PC-9 (cell line): Measurements from ENCODE around the gene TXNL4A. TPM values are rescaled to one million over a fixed set of nuclear protein-coding genes. Genes with fewer than 3 reads are reported as not detected.

Source experiments
- BruUV-seq: library from RNA; stranded (reverse); fragments of 400-500 nt; replicated peaks from 2 replicates; lab custom pipeline; 2021; lab: Mats Ljungman, UMichigan
- CTCF ChIA-PET: fragments of 300-600 bp; sonication (Branson Sonifier 250); formaldehyde crosslinking; loops from one replicate; lab custom pipeline; 2022; ENCODE audit warnings: antibody characterized with exemption; lab: Charles Lee
- POLR2A ChIA-PET: fragments of 300-600 bp; sonication (Branson Sonifier 250); formaldehyde crosslinking; loops from one replicate; lab custom pipeline; 2022; ENCODE audit warnings: antibody characterized with exemption; ENCODE audit not compliant: unreplicated experiment; lab: Charles Lee
- DNase-seq, 2 experiments: peaks; one replicate each; pipeline versions ENCODE4 v3.0.0 to v3.0.0-alpha.2; 2015 to 2022; ENCODE audit warnings: mixed read lengths in 1 of 2
- H2AFZ ChIP-seq: fragments of 200-600 bp; sonication (generic); 2 replicates; pipeline ENCODE4 v1.8.1; 2017; ENCODE audit warnings: antibody characterized with exemption
- H3F3A ChIP-seq: fragments of 200-600 bp; sonication (generic); 2 replicates; pipeline ENCODE4 v1.8.1; 2017; ENCODE audit warnings: antibody characterized with exemption, mild to moderate bottlenecking, low read depth; ENCODE audit not compliant: insufficient read depth
- H3K27ac ChIP-seq: fragments of 200-600 bp; sonication (generic); 2 replicates; pipeline ENCODE4 v1.6.1; 2016; ENCODE audit warnings: mixed run types
- H3K27me3 ChIP-seq: fragments of 200-600 bp; sonication (generic); 2 replicates; pipeline ENCODE4 v1.6.1; 2016; ENCODE audit warnings: low read depth, mixed run types; ENCODE audit not compliant: insufficient read depth
- H3K36me3 ChIP-seq: fragments of 200-600 bp; sonication (generic); 2 replicates; pipeline ENCODE4 v1.6.1; 2016; ENCODE audit warnings: low read depth, mixed run types
- H3K4me1 ChIP-seq: fragments of 200-600 bp; sonication (generic); replicated peaks from 2 replicates; pipeline ENCODE4 v1.6.1; 2016; ENCODE audit warnings: mixed run types; ENCODE audit not compliant: insufficient read depth
- H3K4me2 ChIP-seq: fragments of 200-600 bp; sonication (generic); 2 replicates; pipeline ENCODE4 v1.6.1; 2017; ENCODE audit warnings: mixed run types
- H3K4me3 ChIP-seq: fragments of 200-600 bp; sonication (generic); 2 replicates; pipeline ENCODE4 v1.6.1; 2016; ENCODE audit warnings: mixed run types
- H3K79me2 ChIP-seq: fragments of 200-600 bp; sonication (generic); 2 replicates; pipeline ENCODE4 v1.6.1; 2017; ENCODE audit warnings: low read depth, mixed run types
- H3K9me2 ChIP-seq: fragments of 200-600 bp; sonication (generic); 2 replicates; pipeline ENCODE4 v1.8.1; 2017; ENCODE audit warnings: mild to moderate bottlenecking; ENCODE audit not compliant: insufficient read depth
- H3K9me3 ChIP-seq: fragments of 200-600 bp; sonication (generic); 2 replicates; pipeline ENCODE4 v1.8.1; 2016; ENCODE audit warnings: low read depth; ENCODE audit not compliant: insufficient read depth
- H4K20me1 ChIP-seq: fragments of 200-600 bp; sonication (generic); 2 replicates; pipeline ENCODE4 v1.8.1; 2017; ENCODE audit not compliant: insufficient read depth
- EZH2 ChIP-seq: fragments of 200-600 bp; sonication (generic); IDR thresholded peaks from 2 replicates; pipeline ENCODE4 v1.8.0; 2017; ENCODE audit warnings: antibody characterized with exemption, low read depth
- intact Hi-C: fragments of 100-400 bp; cut with micrococcal nuclease; formaldehyde crosslinking; loops from one replicate; pipeline ENCODE4 v1.10.0; 2022; ENCODE audit not compliant: unreplicated experiment
- total RNA-seq: library from RNA; stranded (reverse); gene quantifications from 2 replicates; pipeline ENCODE4 v1.2.3, GENCODE V29; 2021
- TF ChIP-seq, protein P1 (sequence below): fragments of 200-600 bp; sonication (generic); conservative IDR thresholded peaks from 2 replicates; pipeline ENCODE4 v1.6.1; 2017; ENCODE audit warnings: mixed run types, antibody characterized with exemption, mild to moderate bottlenecking, moderate library complexity

The TXNL4A gene
- total RNA-seq, 1 experiment from 2014 or later, result 106 TPM

DNA sequence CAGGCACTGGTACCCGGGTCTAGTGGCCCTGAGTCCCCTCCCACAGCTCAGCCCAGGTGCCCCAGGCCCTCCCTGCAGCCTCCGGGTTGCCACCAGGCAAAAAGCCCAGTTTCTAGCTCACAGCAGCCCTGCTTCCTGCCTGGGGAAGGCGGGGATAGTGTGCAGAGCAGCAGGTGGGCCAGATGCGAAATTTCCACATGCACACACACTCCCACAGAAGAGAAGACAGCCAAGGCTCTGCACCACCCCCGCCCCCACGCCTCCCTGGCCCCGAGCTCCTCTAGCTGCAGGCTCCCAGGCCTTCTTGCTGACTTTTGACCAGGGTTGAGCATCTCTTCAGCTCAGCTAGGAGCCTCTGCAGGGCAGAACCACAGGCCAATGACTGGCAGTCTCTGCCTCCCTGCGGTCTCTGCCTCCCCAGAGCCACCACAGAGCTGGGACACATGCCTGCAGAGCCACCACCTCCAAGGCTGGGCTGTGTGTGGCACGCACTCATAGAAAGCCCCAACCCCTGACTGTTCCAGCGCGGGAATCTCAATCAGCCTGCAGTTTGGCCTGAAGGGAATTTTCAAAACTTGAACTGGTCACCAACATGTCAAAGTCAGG is 44.1 kb downstream of the TXNL4A start:
- POLR2A ChIA-PET, result no interaction called here
- BruUV-seq, result no TSS peak
- Histone ChIP-seq H3K4me3 (no peak overlapping the region), H3K9me3 (no peaks in the 10 kb centered on the region), H3K27me3 (no peaks in the 10 kb centered on the region), H2AFZ (no peak overlapping the region), H3K79me2 (peaks cover 12% of the 10 kb centered on the region; the same call in 1 of the 2 replicates), H3K36me3 (no peaks in the 10 kb centered on the region), H3K4me1 (peaks cover 10% of the 10 kb centered on the region; the same call in 1 of the 2 replicates), H3K4me2 (no peak overlapping the region), H3K27ac (no peak overlapping the region), H3F3A (peaks cover 5% of the 10 kb centered on the region), H4K20me1 (0 out of 2 replicates have a peak, but pooled peaks cover 3% of the 10 kb centered on the region), H3K9me2 (no peaks in the 10 kb centered on the region)
- intact Hi-C loops, result no loop called here
- no peak for DNase-seq
- CTCF ChIA-PET, result no interaction called here
- TF ChIP-seq, protein P1, sequence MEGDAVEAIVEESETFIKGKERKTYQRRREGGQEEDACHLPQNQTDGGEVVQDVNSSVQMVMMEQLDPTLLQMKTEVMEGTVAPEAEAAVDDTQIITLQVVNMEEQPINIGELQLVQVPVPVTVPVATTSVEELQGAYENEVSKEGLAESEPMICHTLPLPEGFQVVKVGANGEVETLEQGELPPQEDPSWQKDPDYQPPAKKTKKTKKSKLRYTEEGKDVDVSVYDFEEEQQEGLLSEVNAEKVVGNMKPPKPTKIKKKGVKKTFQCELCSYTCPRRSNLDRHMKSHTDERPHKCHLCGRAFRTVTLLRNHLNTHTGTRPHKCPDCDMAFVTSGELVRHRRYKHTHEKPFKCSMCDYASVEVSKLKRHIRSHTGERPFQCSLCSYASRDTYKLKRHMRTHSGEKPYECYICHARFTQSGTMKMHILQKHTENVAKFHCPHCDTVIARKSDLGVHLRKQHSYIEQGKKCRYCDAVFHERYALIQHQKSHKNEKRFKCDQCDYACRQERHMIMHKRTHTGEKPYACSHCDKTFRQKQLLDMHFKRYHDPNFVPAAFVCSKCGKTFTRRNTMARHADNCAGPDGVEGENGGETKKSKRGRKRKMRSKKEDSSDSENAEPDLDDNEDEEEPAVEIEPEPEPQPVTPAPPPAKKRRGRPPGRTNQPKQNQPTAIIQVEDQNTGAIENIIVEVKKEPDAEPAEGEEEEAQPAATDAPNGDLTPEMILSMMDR, result no peak
- no peak for TF ChIP-seq EZH2

- intact Hi-C loops, result no loop called here
- POLR2A ChIA-PET, result no interaction called here
- TF ChIP-seq, protein P1, result no peak
- TF ChIP-seq EZH2, result no peak
- Histone ChIP-seq H3K4me1 (peaks cover 10% of the 10 kb centered on the region; the same call in 1 of the 2 replicates), H3K36me3 (no peaks in the 10 kb centered on the region), H3K9me2 (no peaks in the 10 kb centered on the region), H2AFZ (no peak overlapping the region), H3K4me2 (no peak overlapping the region), H3K4me3 (no peak overlapping the region), H3K9me3 (no peaks in the 10 kb centered on the region), H4K20me1 (0 out of 2 replicates have a peak, but pooled peaks cover 5% of the 10 kb centered on the region), H3K79me2 (0 out of 2 replicates have a peak, but pooled peaks cover 8% of the 10 kb centered on the region), H3K27ac (no peak overlapping the region), H3F3A (peaks cover 5% of the 10 kb centered on the region), H3K27me3 (no peaks in the 10 kb centered on the region)
- no peak for DNase-seq
- BruUV-seq, result no TSS peak
- CTCF ChIA-PET, result no interaction called here
Measured at GRCh38 chr18:79943608-79944125, 44.7 kb downstream of the TXNL4A start.

DNA sequence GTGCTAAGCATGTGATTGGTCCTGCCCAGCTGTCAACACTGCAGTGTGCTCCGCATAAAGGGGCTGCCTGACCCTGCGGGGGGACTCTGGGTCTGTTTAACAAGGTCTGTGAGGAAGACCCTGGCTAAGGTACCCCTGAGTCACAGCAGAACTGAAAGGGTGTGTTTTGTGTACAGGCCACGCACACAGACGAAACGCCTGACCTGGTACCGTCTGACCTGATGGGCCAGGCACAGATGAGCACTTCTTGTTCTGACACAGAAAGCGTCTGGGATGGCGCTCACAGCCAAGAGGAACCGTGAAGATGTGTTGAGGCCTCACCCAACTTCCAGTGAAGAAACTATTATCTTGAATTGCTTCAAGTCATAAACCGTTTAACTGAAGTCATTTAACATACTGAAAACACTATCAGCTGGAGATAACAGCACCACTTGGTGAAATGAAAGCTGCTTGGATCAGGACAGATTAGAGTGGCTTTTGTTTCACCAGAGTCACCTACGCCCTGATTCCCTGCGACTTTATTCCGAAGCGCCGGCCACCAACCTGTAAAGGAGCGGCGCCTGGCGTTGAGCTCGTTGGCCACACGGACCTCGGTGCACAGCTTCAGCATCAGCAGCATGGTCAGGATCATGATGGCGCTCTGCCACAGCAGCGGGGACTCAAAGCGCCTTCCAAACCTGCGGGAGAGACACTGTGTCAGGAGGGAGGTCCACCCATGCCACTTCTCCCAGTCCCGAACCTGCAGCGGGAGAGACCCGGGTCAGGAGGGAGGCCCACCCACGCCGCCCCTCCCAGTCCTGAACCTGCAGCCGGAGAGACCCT is 45.4 kb downstream of the TXNL4A start:
- Histone ChIP-seq H2AFZ (no peak overlapping the region), H3K36me3 (no peaks in the 10 kb centered on the region), H3K27me3 (no peaks in the 10 kb centered on the region), H4K20me1 (0 out of 2 replicates have a peak, but pooled peaks cover 5% of the 10 kb centered on the region), H3K27ac (no peak overlapping the region), H3K4me3 (no peak overlapping the region), H3F3A (peaks cover 5% of the 10 kb centered on the region), H3K79me2 (0 out of 2 replicates have a peak, but pooled peaks cover 1% of the 10 kb centered on the region), H3K4me2 (no peak overlapping the region), H3K9me2 (no peaks in the 10 kb centered on the region), H3K4me1 (peaks cover 10% of the 10 kb centered on the region; the same call in 1 of the 2 replicates), H3K9me3 (no peaks in the 10 kb centered on the region)
- ChIA-PET CTCF (no interaction called here), POLR2A (no interaction called here)
- TF ChIP-seq, protein P1, result no peak
- no peak for DNase-seq
- intact Hi-C loops, result no loop called here
- BruUV-seq, result no TSS peak
